ENCODE results near the gene SLC18A3. TPM values are rescaled to one million over a fixed set of nuclear protein-coding genes. Genes with fewer than 3 reads are reported as not detected.

The SLC18A3 gene
- polyA plus RNA-seq, 1 of the 3 experiments (the other 2 are of a cell fraction) = 1.7 TPM

GRCh38 chr10:49619613-49620012, 9.5 kb downstream of the SLC18A3 start:
- H2AFZ ChIP-seq (ENCODE audit: low read depth) = no peak overlapping the region
- no peaks in the 10 kb centered on the region for H3F3A ChIP-seq (replicated peaks; ENCODE audit: insufficient read depth)
- H3K27ac ChIP-seq (ENCODE audit: low read depth in 2 of 2, low read length in 1 of 2) = no peak overlapping the region
- no peaks in the 10 kb centered on the region for H3K9me2 ChIP-seq
- H3K9me3 ChIP-seq = no peaks in the 10 kb centered on the region
- CTCF ChIA-PET = interaction anchor here (1.0 kb wide), 1 partner anchor 25 kb away, joined by 5 read pairs; no protein-coding TSS in a partner anchor
- H3K9ac ChIP-seq = no peak overlapping the region
- H3K4me3 ChIP-seq (ENCODE audit: low read depth in 2 of 2, low read length in 1 of 2) = no peak overlapping the region
- H4K20me1 ChIP-seq (ENCODE audit: insufficient read depth) = no peaks in the 10 kb centered on the region
- no peaks in the 10 kb centered on the region for H3K27me3 ChIP-seq (ENCODE audit: insufficient read depth)
- H3K4me1 ChIP-seq (ENCODE audit: control insufficient read depth in 1 of 2, insufficient read depth in 2 of 2, low read depth in 1 of 2, low read length in 1 of 2) = peaks cover 0 to 56% of the 10 kb centered on the region in 2 experiments; a peak in 1 of 4 replicates
- no peak for DNase-seq
- TF ChIP-seq MXI1 (IDR thresholded peaks at IDR 0.05; ENCODE audit: low read depth, low read length) (no peak), RAD21 (IDR thresholded peaks at IDR 0.05; ENCODE audit: low read length) (no peak), RFX5 (IDR thresholded peaks at IDR 0.05; ENCODE audit: low read length) (no peak), GATA2 (CRISPR knock-in tag; IDR thresholded peaks at IDR 0.05) (no peak), USF1 (IDR thresholded peaks at IDR 0.05; ENCODE audit: borderline replicate concordance, low read depth) (no peak), FOXJ3 (CRISPR knock-in tag; IDR thresholded peaks at IDR 0.05) (no peak), RCOR1 (IDR thresholded peaks at IDR 0.05; ENCODE audit: low read length) (no peak), YY1 (IDR thresholded peaks at IDR 0.05; ENCODE audit: low read depth) (no peak)
- TF ChIP-seq, protein P1, sequence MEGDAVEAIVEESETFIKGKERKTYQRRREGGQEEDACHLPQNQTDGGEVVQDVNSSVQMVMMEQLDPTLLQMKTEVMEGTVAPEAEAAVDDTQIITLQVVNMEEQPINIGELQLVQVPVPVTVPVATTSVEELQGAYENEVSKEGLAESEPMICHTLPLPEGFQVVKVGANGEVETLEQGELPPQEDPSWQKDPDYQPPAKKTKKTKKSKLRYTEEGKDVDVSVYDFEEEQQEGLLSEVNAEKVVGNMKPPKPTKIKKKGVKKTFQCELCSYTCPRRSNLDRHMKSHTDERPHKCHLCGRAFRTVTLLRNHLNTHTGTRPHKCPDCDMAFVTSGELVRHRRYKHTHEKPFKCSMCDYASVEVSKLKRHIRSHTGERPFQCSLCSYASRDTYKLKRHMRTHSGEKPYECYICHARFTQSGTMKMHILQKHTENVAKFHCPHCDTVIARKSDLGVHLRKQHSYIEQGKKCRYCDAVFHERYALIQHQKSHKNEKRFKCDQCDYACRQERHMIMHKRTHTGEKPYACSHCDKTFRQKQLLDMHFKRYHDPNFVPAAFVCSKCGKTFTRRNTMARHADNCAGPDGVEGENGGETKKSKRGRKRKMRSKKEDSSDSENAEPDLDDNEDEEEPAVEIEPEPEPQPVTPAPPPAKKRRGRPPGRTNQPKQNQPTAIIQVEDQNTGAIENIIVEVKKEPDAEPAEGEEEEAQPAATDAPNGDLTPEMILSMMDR (IDR thresholded peaks at IDR 0.05) = no peak
- TF ChIP-seq, protein P2, sequence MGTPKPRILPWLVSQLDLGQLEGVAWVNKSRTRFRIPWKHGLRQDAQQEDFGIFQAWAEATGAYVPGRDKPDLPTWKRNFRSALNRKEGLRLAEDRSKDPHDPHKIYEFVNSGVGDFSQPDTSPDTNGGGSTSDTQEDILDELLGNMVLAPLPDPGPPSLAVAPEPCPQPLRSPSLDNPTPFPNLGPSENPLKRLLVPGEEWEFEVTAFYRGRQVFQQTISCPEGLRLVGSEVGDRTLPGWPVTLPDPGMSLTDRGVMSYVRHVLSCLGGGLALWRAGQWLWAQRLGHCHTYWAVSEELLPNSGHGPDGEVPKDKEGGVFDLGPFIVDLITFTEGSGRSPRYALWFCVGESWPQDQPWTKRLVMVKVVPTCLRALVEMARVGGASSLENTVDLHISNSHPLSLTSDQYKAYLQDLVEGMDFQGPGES (IDR thresholded peaks at IDR 0.05; ENCODE audit: low read depth, low read length) = no peak
- TF ChIP-seq, protein P3, sequence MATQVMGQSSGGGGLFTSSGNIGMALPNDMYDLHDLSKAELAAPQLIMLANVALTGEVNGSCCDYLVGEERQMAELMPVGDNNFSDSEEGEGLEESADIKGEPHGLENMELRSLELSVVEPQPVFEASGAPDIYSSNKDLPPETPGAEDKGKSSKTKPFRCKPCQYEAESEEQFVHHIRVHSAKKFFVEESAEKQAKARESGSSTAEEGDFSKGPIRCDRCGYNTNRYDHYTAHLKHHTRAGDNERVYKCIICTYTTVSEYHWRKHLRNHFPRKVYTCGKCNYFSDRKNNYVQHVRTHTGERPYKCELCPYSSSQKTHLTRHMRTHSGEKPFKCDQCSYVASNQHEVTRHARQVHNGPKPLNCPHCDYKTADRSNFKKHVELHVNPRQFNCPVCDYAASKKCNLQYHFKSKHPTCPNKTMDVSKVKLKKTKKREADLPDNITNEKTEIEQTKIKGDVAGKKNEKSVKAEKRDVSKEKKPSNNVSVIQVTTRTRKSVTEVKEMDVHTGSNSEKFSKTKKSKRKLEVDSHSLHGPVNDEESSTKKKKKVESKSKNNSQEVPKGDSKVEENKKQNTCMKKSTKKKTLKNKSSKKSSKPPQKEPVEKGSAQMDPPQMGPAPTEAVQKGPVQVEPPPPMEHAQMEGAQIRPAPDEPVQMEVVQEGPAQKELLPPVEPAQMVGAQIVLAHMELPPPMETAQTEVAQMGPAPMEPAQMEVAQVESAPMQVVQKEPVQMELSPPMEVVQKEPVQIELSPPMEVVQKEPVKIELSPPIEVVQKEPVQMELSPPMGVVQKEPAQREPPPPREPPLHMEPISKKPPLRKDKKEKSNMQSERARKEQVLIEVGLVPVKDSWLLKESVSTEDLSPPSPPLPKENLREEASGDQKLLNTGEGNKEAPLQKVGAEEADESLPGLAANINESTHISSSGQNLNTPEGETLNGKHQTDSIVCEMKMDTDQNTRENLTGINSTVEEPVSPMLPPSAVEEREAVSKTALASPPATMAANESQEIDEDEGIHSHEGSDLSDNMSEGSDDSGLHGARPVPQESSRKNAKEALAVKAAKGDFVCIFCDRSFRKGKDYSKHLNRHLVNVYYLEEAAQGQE (IDR thresholded peaks at IDR 0.05; ENCODE audit: low read depth, low read length) = no peak
- WGBS (ENCODE audit: low lambda C conversion rate) = 76% methylated on average over 10 of the region's 10 CpGs
- H3K79me2 ChIP-seq (ENCODE audit: insufficient read depth) = no peaks in the 10 kb centered on the region
- POLR2A ChIA-PET = no interaction called here
- no peak overlapping the region for H3K4me2 ChIP-seq
- no peaks in the 10 kb centered on the region for H3K36me3 ChIP-seq (replicated peaks in 1 of 2; ENCODE audit: control insufficient read depth in 1 of 2, insufficient read depth in 2 of 2, low read length in 1 of 2)
